HG02642 (cell line): ENCODE measurements around the gene LNP1.
"Not testable (repeated sequence)": the region's sequence is repeated elsewhere in the genome, so short reads cannot be mapped to it uniquely, and the experiment has no call there.

Source experiments
- ATAC-seq: cut with Tn5 transposase; IDR thresholded peaks from one replicate; pipeline ENCODE4 v1.9.1; 2021; ENCODE audit warnings: mild to moderate bottlenecking; ENCODE audit not compliant: unreplicated experiment, poor library complexity

Gene LNP1

DNA sequence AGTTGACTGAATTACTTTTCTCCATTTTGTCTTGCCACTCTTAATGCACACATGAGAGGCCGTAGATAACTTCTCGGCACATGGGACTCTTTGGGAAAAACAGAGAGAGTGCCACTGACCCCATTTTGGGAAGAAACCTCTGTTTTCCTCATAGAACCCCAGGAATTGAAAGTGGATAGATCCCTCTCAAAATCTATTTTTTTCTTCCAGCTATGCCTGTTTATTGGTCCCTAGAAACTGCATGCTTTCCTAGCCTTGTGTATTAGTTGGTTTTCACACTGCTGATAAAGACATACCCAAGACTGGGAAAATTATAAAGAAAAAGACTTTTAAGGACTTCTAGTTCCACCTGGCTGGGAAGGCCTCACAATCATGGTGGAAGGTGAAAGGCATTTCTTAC is 67.3 kb downstream of the LNP1 start:
- no peak for ATAC-seq

DNA sequence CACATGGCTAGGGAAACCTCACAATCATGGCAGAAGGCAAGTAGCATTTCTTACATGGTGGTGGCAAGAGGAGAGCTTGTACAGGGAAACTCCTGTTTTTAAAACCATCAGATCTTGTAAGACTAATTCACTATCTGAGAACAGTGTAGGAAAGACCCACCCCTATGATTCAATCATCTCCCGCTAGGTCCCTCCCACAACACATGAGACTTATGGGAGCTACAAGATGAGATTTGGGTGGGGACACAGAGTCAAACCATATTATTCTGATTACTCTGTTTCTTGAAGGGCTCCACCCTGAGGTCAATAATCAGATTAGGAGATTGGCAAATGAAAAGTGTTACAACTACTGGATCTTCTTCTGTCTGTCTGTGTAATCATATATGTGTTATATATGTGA is 69.6 kb downstream of the LNP1 start:
- no peak for ATAC-seq

DNA sequence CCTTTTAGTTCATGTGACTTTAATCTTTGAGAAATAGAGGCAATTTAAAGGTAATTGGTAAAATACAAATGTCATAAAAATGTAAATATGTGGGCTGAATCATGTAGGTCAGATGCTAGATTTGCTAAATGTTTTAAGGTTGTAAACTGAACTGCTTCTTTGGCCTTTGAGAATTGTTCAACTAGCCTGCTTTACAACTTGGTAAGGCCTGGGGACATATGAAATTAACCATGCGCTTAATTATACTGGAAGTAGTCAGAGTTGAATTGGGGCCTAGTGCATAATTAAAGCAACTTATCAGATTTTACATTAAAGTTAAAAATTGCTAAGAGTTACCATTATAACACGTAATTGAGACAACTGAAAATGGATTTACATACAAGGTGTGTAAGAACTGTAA is 70.1 kb downstream of the LNP1 start:
- ATAC-seq: no peak

DNA sequence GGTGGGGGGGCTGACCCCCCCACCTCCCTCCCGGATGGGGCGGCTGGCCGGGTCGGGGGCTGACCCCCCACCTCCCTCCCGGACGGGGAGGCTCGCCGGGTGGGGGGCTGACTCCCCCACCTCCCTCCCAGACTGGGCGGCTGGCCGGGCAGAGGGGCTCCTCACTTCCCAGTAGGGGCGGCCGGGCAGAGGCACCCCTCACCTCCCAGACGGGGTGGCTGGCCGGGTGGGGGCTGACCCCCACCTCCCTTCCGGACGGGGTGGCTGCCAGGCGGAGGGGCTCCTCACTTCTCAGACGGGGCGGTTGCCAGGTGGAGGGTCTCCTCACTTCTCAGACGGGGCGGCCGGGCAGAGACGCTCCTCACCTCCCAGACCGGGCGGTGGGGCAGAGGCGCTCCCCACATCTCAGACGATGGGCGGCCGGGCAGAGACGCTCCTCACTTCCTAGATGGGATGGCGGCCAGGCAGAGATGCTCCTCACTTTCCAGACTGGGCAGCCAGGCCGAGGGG is 76.6 kb downstream of the LNP1 start:
- ATAC-seq: not testable (repeated sequence)

DNA sequence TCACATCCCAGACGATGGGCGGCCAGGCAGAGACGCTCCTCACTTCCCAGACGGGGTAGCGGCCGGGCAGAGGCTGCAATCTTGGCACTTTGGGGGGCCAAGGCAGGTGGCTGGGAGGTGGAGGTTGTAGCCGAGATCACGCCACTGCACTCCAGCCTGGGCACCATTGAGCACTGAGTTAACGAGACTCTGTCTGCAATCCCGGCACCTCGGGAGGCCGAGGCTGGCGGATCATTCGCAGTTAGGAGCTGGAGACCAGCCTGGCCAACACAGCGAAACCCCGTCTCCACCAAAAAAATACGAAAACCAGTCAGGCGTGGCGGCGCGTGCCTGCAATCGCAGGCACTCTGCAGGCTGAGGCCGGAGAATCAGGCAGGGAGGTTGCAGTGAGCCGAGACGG is 77.2 kb downstream of the LNP1 start:
- ATAC-seq: not testable (repeated sequence)

DNA sequence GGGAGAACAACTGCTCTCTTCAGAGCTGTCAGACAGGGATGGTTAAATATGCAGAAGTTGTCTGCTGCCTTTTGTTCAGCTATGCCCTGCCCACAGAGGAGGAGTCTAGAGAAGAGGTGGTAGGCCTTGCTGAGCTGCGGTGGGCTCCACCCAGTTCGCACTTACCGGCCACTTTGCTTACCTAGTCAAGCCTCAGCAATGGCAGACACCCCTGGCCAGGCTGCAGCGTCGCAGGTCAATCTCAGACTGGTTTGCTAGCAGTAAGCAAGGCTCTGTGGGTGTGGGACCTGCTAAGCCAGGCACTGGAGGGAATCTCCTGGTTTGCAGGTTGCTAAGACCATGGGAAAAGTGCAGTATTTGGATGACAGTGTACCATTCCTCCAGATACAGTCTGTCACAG is 78.7 kb downstream of the LNP1 start:
- ATAC-seq: no peak

DNA sequence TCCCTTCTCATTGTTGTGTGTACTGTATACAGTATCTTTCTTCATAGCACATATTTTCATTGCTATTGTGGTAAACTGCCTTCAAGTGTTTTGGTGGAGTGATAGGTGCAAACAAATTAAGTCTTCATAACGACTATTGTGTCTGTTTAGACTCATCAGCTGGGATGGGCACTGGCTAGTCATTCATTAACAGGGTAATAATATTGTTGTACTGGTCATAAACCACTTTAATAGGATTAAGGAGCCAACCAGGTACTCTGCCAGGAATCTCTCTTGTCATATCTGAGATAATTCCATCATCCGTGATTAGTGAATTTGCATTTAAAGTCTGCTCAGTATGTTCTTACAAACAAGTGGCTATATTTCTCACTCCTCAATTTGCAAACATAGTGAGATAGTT is 80.8 kb downstream of the LNP1 start:
- no peak for ATAC-seq

DNA sequence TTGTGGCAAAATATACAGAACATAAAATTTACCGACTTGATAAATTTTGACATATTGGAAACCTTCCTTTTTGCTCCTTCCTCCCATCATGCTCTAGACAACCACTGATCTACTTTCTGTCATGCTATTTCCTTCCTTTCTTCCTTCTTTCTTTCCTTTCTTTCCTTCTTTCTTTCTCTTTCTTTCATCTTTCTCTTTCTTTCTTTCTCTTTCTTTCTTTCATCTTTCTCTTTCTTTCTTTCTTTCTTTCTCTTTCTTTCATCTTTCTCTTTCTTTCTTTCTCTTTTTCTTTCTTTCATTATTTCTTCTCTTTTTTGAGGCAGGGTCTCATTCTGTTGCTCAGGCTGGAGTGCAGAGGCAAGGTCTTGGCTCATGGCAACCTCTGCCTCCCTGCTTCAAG is 82.2 kb downstream of the LNP1 start:
- ATAC-seq: no peak

DNA sequence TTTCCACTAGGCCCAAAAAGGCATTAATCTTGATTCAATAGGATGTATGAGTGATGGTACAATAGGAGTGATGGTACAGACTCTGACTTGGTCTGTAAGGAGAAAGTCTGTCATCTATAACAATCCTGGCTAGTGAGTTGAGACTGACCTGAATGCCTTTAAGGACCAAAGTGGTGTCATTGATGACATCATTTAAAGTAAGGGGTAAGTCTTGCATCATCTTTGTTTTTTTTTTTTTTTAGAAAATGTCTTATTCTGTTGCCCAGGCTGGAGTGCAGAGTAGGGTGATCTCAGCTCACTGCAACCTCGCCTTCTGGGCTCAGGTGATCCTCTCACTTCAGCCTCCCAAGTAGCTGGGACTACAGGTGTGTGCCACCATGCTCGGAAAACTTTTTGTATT is 85.5 kb downstream of the LNP1 start:
- no peak for ATAC-seq

DNA sequence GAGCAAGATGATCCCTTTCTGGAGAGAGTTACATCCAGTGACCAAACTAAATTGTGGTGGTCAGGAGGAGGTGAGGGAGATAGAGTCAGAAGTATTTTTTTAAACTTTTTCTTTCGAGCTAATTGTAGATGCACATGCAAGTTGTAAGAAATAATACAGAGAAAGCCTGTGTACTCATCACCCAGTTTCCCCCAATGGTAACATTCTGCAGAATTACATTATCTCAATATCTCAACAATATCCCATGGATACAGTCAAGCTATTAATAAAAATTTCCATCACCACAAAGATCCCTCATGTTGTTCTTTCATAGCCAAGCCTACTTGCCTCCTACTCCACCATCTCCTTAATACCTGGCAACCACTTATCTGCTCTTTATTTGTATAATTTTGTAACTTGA is 87.8 kb downstream of the LNP1 start:
- no peak for ATAC-seq

DNA sequence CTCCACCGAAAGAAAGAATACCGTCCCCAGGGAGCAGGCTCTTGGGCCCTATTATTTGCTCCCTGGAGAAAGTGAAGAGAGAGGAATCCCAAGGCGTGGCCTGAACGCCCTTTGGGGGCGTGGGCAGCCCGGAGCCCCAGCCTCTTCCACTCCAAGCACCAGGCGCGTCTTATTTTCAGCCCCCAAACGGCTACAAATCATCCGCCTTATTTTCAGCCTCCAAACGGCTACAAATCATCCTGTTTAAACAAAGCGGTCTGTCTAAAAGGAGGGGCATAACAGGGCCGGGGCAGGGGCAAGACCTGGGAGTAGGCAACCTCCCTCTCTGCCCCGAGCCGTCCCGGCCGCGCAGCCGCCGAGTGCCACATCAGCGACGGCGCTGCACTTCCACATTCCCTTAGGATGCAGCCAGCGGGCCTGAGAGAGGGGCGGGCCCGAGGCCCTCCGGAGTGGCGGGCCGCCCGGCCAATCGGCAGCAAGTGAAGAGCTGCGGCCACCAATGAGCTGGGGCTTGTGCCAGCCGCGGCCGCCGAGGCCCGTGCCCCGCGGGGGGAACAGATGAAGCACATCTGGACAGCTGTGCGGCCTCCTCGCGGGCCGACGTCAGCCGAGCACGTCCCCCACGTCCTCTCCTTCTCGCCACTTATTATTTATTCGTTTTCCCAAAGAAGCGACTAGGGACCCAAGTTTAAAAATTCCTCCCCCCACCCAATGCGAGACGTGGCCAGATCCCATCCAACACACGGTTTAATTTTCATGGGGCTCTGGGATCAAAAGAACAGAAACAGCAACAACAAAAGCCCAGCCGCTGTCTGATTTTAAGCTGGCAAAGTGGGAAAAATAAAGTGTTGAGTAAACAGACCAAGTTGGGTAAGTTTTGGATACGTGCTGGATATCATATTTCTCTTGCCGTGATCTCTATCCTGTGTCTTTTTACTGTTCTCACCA is 91.0 kb downstream of the LNP1 start, which contains the start of gene TMEM45A:
Gene TMEM45A, plus strand, starts transcription at position 561 of the 948 bp plus-strand sequence. CDS start 62,593 bp downstream, outside the sequence.
- peak; percentile 99 for ATAC-seq

DNA sequence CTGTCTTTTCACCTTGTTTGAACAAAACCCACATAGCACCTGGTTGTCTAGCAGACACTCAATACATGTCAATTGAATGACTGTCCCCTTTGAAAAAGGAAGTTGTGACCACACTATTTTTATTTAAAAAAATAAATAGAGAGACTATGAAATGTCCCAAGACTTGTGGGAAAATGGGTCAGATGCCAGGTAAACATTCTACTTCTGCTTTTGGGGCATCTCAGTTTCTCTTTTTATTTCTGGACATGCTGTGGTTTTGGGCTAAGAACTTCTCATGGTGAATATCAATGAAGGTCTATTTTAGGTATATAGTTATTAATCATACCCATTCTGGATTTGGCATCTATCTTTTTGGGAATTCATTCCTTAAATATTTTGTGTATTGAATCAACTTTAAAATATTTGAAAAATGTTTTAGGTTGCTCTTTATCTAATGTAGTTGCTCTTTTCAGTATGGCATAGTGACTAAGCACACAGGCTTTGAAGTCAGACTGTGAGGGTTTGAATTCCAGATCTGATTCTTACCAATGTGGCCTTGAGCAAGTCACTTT is 95.4 kb downstream of the LNP1 start:
- peak; percentile 18 for ATAC-seq

DNA sequence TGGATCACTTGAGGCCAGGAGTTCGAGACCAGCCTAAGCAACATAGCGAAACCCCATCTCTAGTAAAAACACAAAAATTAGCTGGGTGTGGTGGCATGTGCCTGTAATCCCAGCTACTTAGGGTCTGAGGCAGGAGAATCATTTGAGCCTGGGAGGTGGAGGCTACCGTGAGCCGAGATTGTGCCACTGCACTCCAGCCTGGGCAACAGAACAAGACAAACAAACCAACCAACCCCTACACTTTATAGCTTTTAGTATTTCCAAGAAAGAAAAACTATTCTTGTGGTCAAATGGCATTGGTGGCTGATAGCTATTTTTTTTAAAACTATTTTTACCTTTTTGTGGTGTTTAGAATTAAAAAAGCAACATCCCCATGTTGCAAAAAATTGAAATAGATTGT is 98.3 kb downstream of the LNP1 start:
- ATAC-seq: no peak

DNA sequence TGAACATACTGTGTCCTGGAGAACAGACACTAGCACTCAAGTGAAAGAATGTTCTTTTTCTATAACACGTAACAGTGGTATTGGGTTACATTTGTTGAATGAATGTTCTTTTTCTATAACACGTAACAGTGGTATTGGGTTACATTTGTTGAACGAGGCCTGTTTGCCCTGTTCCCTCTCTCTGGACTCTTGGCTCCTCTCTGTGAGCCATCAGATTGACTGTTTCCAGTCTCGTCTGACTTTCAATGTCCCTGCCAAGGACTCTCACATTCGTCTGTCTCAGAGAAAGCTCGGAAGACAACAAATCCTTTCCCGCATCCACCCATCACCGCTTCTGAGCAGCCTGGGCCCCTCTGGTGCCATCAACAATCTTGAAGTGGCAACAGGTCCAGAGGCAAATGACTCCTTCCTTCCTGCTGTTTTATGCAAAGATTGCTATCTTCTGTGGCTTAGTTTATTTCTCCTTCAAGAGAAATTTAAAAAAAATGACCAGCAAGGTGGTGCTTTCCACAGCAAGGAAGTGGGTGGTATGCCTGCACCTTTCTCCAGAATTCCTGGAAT is 99.1 kb downstream of the LNP1 start:
- no peak for ATAC-seq

DNA sequence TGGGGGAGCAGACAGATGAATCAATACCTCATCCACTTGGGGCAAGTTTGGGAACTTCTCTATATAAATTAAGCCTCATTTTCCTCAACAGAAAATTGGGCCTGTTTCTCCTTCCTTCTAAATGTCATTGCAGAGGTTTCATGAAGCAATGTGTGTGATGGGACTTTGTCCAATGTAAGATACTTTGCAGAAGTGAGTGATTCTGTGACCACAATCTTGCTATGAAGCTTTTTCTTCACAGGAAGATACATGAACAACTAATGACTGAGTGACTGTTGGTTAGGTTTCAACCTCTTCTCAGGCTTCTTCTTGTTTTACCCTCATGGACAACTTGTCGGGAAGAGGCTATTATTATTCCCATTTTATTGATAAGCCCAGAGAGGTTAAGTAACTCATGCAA is 102.1 kb downstream of the LNP1 start:
- ATAC-seq: no peak
